Panc1 (cell line): ENCODE results near the gene KRT16. TPM values are rescaled to one million over a fixed set of nuclear protein-coding genes. Genes with fewer than 3 reads are reported as not detected.

Experiments
- ATAC-seq: fragments of 200-7000 bp; cut with Tn5 transposase; 2 replicates; pipeline ENCODE4 v1.9.1; 2020; ENCODE audit warnings: mild to moderate bottlenecking, moderate library complexity
- BruUV-seq: library from RNA; stranded (reverse); fragments of 400-500 nt; replicated peaks from 2 replicates; lab custom pipeline; 2021; lab: Mats Ljungman, UMichigan
- CTCF ChIA-PET: fragments of 300-600 bp; sonication (Branson Sonifier 250); formaldehyde crosslinking; loops from one replicate; lab custom pipeline; 2022; ENCODE audit warnings: antibody characterized with exemption; lab: Charles Lee
- POLR2A ChIA-PET: fragments of 300-600 bp; sonication (Branson Sonifier 250); formaldehyde crosslinking; loops from one replicate; lab custom pipeline; 2022; ENCODE audit warnings: antibody characterized with exemption; lab: Charles Lee
- DNase-seq: peaks from one replicate; pipeline ENCODE4 v3.0.0-alpha.2; 2010; ENCODE audit warnings: low read depth, low spot score
- H3K27ac ChIP-seq: 2 replicates; pipeline ENCODE4 v1.5.1; 2011; ENCODE audit warnings: mild to moderate bottlenecking, low read length, inconsistent platforms
- H3K27me3 ChIP-seq: fragments of 200-500 bp; sonication (Bioruptor generic); 2 replicates; pipeline ENCODE4 v1.6.0; 2014; ENCODE audit warnings: low read length, inconsistent platforms; ENCODE audit not compliant: control insufficient read depth, insufficient read depth
- H3K36me3 ChIP-seq: fragments of 200-500 bp; sonication (Bioruptor generic); 2 replicates; pipeline ENCODE4 v1.5.1; 2014; ENCODE audit warnings: inconsistent platforms, mild to moderate bottlenecking, low read length, moderate library complexity; ENCODE audit not compliant: control insufficient read depth, insufficient read depth
- H3K4me1 ChIP-seq: 2 replicates; pipeline ENCODE4 v1.5.1; 2011; ENCODE audit warnings: inconsistent platforms, mild to moderate bottlenecking, low read length, moderate library complexity; ENCODE audit not compliant: control insufficient read depth, insufficient read depth
- H3K4me3 ChIP-seq, 2 experiments: 2 replicates each; pipeline ENCODE4 v1.5.1; 2011 to 2012; ENCODE audit warnings: low read depth in 2 of 2, low read length in 2 of 2, mild to moderate bottlenecking in 2 of 2, inconsistent platforms in 1 of 2, moderate library complexity in 1 of 2
- H3K9me3 ChIP-seq: fragments of 200-500 bp; sonication (Bioruptor generic); 2 replicates; pipeline ENCODE4 v1.5.1; 2014; ENCODE audit warnings: low read depth, mild to moderate bottlenecking, inconsistent platforms, low read length, moderate library complexity; ENCODE audit not compliant: control insufficient read depth, insufficient read depth
- CTCF ChIP-seq: fragments of 450-650 bp; IDR thresholded peaks from 2 replicates; pipeline ENCODE4 v1.5.1; 2017; ENCODE audit warnings: mild to moderate bottlenecking
- POLR2AphosphoS5 ChIP-seq: IDR thresholded peaks from 2 replicates; pipeline ENCODE4 v1.6.1; 2012; ENCODE audit warnings: mild to moderate bottlenecking, low read depth, low read length, moderate library complexity
- REST ChIP-seq, 2 experiments: IDR thresholded peaks; 2 replicates each; pipeline ENCODE4 v1.6.1; 2011 to 2012; ENCODE audit warnings: low read depth in 2 of 2, control low read depth in 1 of 2, low read length in 1 of 2, mild to moderate bottlenecking in 1 of 2, moderate library complexity in 1 of 2; ENCODE audit not compliant: insufficient read depth in 1 of 2
- SIN3A ChIP-seq: IDR thresholded peaks from 2 replicates; pipeline ENCODE4 v1.6.1; 2012; ENCODE audit warnings: low read depth, mild to moderate bottlenecking, low read length, moderate library complexity, borderline replicate concordance; ENCODE audit not compliant: insufficient read depth
- TCF7L2 ChIP-seq: IDR thresholded peaks from 2 replicates; pipeline ENCODE4 v1.6.1; 2011; ENCODE audit warnings: mild to moderate bottlenecking, low read depth, low read length, inconsistent platforms
- in situ Hi-C: cut with HindIII; loops from 2 replicates; pipeline ENCODE4 v1.10.0; 2016; ENCODE audit warnings: low sequenced_read_pairs, low pct_unique_long_range_greater_than_20kb
- intact Hi-C: fragments of 100-400 bp; cut with micrococcal nuclease; formaldehyde crosslinking; loops from one replicate; pipeline ENCODE4 v1.10.0; 2022; ENCODE audit not compliant: unreplicated experiment
- total RNA-seq: library from RNA; stranded (reverse); gene quantifications from one replicate; pipeline ENCODE4 v1.2.1, GENCODE V29; 2021; ENCODE audit not compliant: unreplicated experiment

KRT16 gene
- total RNA-seq, 1 experiment from 2014 or later, result 1.6 TPM

GRCh38 chr17:41653421-41653820, 40.9 kb upstream of the KRT16 start:
- ATAC-seq (no peak), DNase-seq (no peak)
- no TSS peak for BruUV-seq
- no peak overlapping the region for H3K27ac ChIP-seq
- H3K9me3 ChIP-seq, result no peaks in the 10 kb centered on the region
- ChIA-PET CTCF (interaction anchor here (1.5 to 2.7 kb wide), 3 partner anchors 10 to 104 kb away, joined by 8 to 20 read pairs (median 10); no protein-coding TSS in a partner anchor), POLR2A (no interaction called here)
- H3K4me3 ChIP-seq, result no peak overlapping the region
- no peaks in the 10 kb centered on the region for H3K27me3 ChIP-seq
- TF ChIP-seq POLR2AphosphoS5 (no peak), CTCF (no peak)
- intact Hi-C loops, result no loop called here
- no peaks in the 10 kb centered on the region for H3K36me3 ChIP-seq
- peaks cover 17% of the 10 kb centered on the region for H3K4me1 ChIP-seq
- in situ Hi-C loops, result no loop called here

- DNase-seq (no peak), ATAC-seq (no peak)
- H3K27ac ChIP-seq, result no peak overlapping the region
- no peaks in the 10 kb centered on the region for H3K27me3 ChIP-seq
- H3K4me1 ChIP-seq, result peaks cover 24% of the 10 kb centered on the region
- no peaks in the 10 kb centered on the region for H3K9me3 ChIP-seq
- intact Hi-C loops, result no loop called here
- H3K36me3 ChIP-seq, result no peaks in the 10 kb centered on the region
- no peak for TF ChIP-seq REST (IDR thresholded peaks at IDR 0.05; ENCODE audit: insufficient read depth in 1 of 2, low read depth in 2 of 2, low read length in 1 of 2)
- H3K4me3 ChIP-seq, result no peak overlapping the region
- POLR2A ChIA-PET, result no interaction called here
- CTCF ChIA-PET, result interaction anchor here (2.2 to 5.9 kb wide), 3 partner anchors 11 to 102 kb away, joined by 10 to 106 read pairs (median 20); no protein-coding TSS in a partner anchor
- no TSS peak for BruUV-seq
- in situ Hi-C loops, result no loop called here
Observed at GRCh38 chr17:41652461-41652970, 39.9 kb upstream of the KRT16 start.

GRCh38 chr17:41651625-41652460, 39.3 kb upstream of the KRT16 start:
- DNase-seq, result no peak
- Histone ChIP-seq H3K4me3 (no peak overlapping the region), H3K27ac (no peak overlapping the region), H3K4me1 (peaks cover 27% of the 10 kb centered on the region), H3K36me3 (no peaks in the 10 kb centered on the region), H3K27me3 (no peaks in the 10 kb centered on the region), H3K9me3 (no peaks in the 10 kb centered on the region)
- ChIA-PET POLR2A (no interaction called here), CTCF (interaction anchor here (0.7 to 5.9 kb wide), 6 partner anchors 11 to 866 kb away, joined by 3 to 106 read pairs (median 5); no protein-coding TSS in a partner anchor)
- intact Hi-C loops (no loop called here), in situ Hi-C loops (no loop called here)
- BruUV-seq, result no TSS peak
- TF ChIP-seq SIN3A (no peak), REST (IDR thresholded peaks at IDR 0.05; ENCODE audit: insufficient read depth in 1 of 2, low read depth in 2 of 2, low read length in 1 of 2) (no peak), TCF7L2 (no peak), CTCF (no peak), POLR2AphosphoS5 (no peak)
- no peak for ATAC-seq
